ENCODE data around the gene BCAS2. TPM values are rescaled to one million over a fixed set of nuclear protein-coding genes. Genes with fewer than 3 reads are reported as not detected.

The BCAS2 gene
- total RNA-seq, 1 donor from 2014 or later: 45.6 TPM

Other genes with a start within 250 kb of the BCAS2 start
- 36.2 TPM for gene TRIM33, start 70.4 kb downstream of the BCAS2 start, total RNA-seq (ENCODE audit: unreplicated experiment)
- 7.7 TPM for gene DENND2C, start 88.4 kb upstream of the BCAS2 start, total RNA-seq (ENCODE audit: unreplicated experiment)
- not detected for gene AMPD1, start 113.9 kb upstream of the BCAS2 start, total RNA-seq (ENCODE audit: unreplicated experiment)
- gene NRAS, start 135.2 kb upstream of the BCAS2 start, total RNA-seq (ENCODE audit: unreplicated experiment): 74.0 TPM
- gene CSDE1, start 176.4 kb upstream of the BCAS2 start, total RNA-seq (ENCODE audit: unreplicated experiment): 538 TPM
- gene SIKE1, start 199.1 kb upstream of the BCAS2 start, total RNA-seq (ENCODE audit: unreplicated experiment): 49.1 TPM